WTC11 (cell line): ENCODE results near the gene GAL3ST3. TPM values are rescaled to one million over a fixed set of nuclear protein-coding genes. Genes with fewer than 3 reads are reported as not detected.
A peak's percentile ranks its signal among the peaks of the same experiment; 100 is the strongest.

Source experiments
- ATAC-seq: fragments of 200-7000 bp; cut with Tn5 transposase; 2 replicates; pipeline ENCODE4 v1.10.0; 2021; ENCODE audit warnings: mild to moderate bottlenecking, moderate library complexity
- CTCF ChIA-PET: fragments of 300-600 bp; sonication (Branson Sonifier 250); formaldehyde crosslinking; loops from one replicate; lab custom pipeline; 2021; ENCODE audit warnings: antibody characterized with exemption; lab: Charles Lee
- POLR2A ChIA-PET: fragments of 350-600 bp; sonication (Branson Sonifier 250); formaldehyde crosslinking; loops from one replicate; lab custom pipeline; 2021; ENCODE audit warnings: antibody characterized with exemption; lab: Charles Lee
- DNase-seq: peaks from one replicate; pipeline ENCODE4 v3.0.0; 2021; ENCODE audit warnings: low spot score
- H3K27ac Mint-ChIP-seq: 2 replicates; pipeline ENCODE4 v1.8.0; 2021; ENCODE audit warnings: mixed read lengths
- H3K27me3 Mint-ChIP-seq: 2 replicates; pipeline ENCODE4 v1.8.0; 2021; ENCODE audit warnings: low read depth, mild to moderate bottlenecking, moderate library complexity, mixed read lengths
- H3K36me3 Mint-ChIP-seq: 2 replicates; pipeline ENCODE4 v1.8.0; 2021; ENCODE audit warnings: mixed read lengths
- H3K4me1 Mint-ChIP-seq: 2 replicates; pipeline ENCODE4 v1.8.0; 2022; ENCODE audit warnings: mixed read lengths
- H3K4me3 Mint-ChIP-seq: 2 replicates; pipeline ENCODE4 v1.8.0; 2021; ENCODE audit warnings: mild to moderate bottlenecking, moderate library complexity, mixed read lengths
- H3K9me3 Mint-ChIP-seq: 2 replicates; pipeline ENCODE4 v1.8.0; 2021; ENCODE audit warnings: mixed read lengths
- CBFB ChIP-seq: sonication (generic); formaldehyde crosslinking; IDR thresholded peaks from 2 replicates; pipeline ENCODE4 v1.8.1; 2022; ENCODE audit warnings: mild to moderate bottlenecking, low read depth, missing genetic modification reagents
- FOXP1 ChIP-seq: sonication (generic); formaldehyde crosslinking; IDR thresholded peaks from 2 replicates; pipeline ENCODE4 v1.8.0; 2022; ENCODE audit warnings: missing genetic modification reagents, mild to moderate bottlenecking, moderate library complexity, borderline replicate concordance
- KAT7 ChIP-seq: sonication (generic); formaldehyde crosslinking; IDR thresholded peaks from 2 replicates; pipeline ENCODE4 v1.8.1; 2023; ENCODE audit warnings: missing genetic modification reagents, mild to moderate bottlenecking, borderline replicate concordance
- MYBL2 ChIP-seq: sonication (generic); formaldehyde crosslinking; IDR thresholded peaks from 2 replicates; pipeline ENCODE4 v1.8.1; 2023; ENCODE audit warnings: mild to moderate bottlenecking, moderate library complexity, missing genetic modification reagents
- NR3C1 ChIP-seq: sonication (generic); formaldehyde crosslinking; conservative IDR thresholded peaks from 2 replicates; pipeline ENCODE4 v1.8.1; 2023; ENCODE audit warnings: low read depth, mild to moderate bottlenecking, missing genetic modification reagents
- PRRX2 ChIP-seq: fragments of 250-450 bp; sonication (Bioruptor Pico); IDR thresholded peaks from 2 replicates; pipeline ENCODE4 v1.8.0; 2021; ENCODE audit warnings: mild to moderate bottlenecking
- SMAD3 ChIP-seq: sonication (generic); formaldehyde crosslinking; IDR thresholded peaks from 2 replicates; pipeline ENCODE4 v1.8.0; 2022; ENCODE audit warnings: missing genetic modification reagents, mild to moderate bottlenecking, borderline replicate concordance
- TCF7 ChIP-seq: sonication (generic); formaldehyde crosslinking; IDR thresholded peaks from 2 replicates; pipeline ENCODE4 v1.8.0; 2022; ENCODE audit warnings: mild to moderate bottlenecking, low read depth, missing genetic modification reagents, moderate library complexity
- TEAD1 ChIP-seq: sonication (generic); formaldehyde crosslinking; IDR thresholded peaks from 2 replicates; pipeline ENCODE4 v1.8.0; 2022; ENCODE audit warnings: mild to moderate bottlenecking, missing genetic modification reagents
- TP53 ChIP-seq: sonication (generic); formaldehyde crosslinking; IDR thresholded peaks from 2 replicates; pipeline ENCODE4 v1.8.1; 2023; ENCODE audit warnings: mild to moderate bottlenecking, missing genetic modification reagents
- ZNF121 ChIP-seq: sonication (generic); formaldehyde crosslinking; IDR thresholded peaks from 2 replicates; pipeline ENCODE4 v1.8.0; 2023; ENCODE audit warnings: missing genetic modification reagents
- ZNF317 ChIP-seq: sonication (generic); formaldehyde crosslinking; IDR thresholded peaks from 2 replicates; pipeline ENCODE4 v1.8.1; 2023; ENCODE audit warnings: low read depth, mild to moderate bottlenecking, moderate library complexity, missing genetic modification reagents, borderline replicate concordance
- ZNF416 ChIP-seq: fragments of 250-450 bp; sonication (Bioruptor Pico); IDR thresholded peaks from 2 replicates; pipeline ENCODE4 v1.9.0; 2021; ENCODE audit warnings: mild to moderate bottlenecking, inconsistent platforms
- ZNF671 ChIP-seq: fragments of 250-450 bp; sonication (Bioruptor Pico); IDR thresholded peaks from 2 replicates; pipeline ENCODE4 v1.8.0; 2021; ENCODE audit warnings: mild to moderate bottlenecking
- total RNA-seq: library from RNA; stranded (reverse); gene quantifications from 3 replicates; pipeline ENCODE4 v1.2.3, GENCODE V29; 2021
- TF ChIP-seq, protein P1 (sequence below): fragments of 250-450 bp; sonication (Bioruptor Pico); IDR thresholded peaks from 2 replicates; pipeline ENCODE4 v1.9.0; 2021; ENCODE audit warnings: mild to moderate bottlenecking, borderline replicate concordance
- TF ChIP-seq, protein P2 (sequence below): fragments of 250-450 bp; sonication (Bioruptor Pico); IDR thresholded peaks from 2 replicates; pipeline ENCODE4 v2.1.2; 2022; ENCODE audit warnings: mild to moderate bottlenecking, moderate library complexity
- TF ChIP-seq, protein P3 (sequence below): sonication (generic); formaldehyde crosslinking; IDR thresholded peaks from 2 replicates; pipeline ENCODE4 v1.8.0; 2022; ENCODE audit warnings: mild to moderate bottlenecking, missing genetic modification reagents

GAL3ST3 gene
- total RNA-seq, 1 experiment from 2014 or later = 21.3 TPM

DNA sequence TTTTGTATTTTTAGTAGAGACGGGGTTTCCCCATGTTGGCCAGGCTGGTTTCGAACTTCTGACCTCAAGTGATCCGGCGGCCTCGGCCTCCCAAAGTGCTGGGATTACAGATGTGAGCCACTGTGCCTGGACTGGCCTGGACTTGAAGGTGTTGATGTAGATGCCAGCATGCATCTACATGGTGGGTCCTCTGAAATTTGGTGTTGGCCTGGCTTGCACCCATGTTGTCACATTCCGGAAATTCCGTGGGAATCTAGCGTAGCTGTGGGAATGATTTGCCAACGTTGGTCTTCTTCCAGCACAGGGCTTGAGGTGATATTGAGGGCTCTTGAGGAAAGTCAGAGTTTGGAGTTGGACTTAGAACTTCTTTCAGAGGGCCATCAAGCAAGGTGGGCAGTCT, 27.6 kb upstream of the GAL3ST3 start (continued):
- TF ChIP-seq, protein P1, sequence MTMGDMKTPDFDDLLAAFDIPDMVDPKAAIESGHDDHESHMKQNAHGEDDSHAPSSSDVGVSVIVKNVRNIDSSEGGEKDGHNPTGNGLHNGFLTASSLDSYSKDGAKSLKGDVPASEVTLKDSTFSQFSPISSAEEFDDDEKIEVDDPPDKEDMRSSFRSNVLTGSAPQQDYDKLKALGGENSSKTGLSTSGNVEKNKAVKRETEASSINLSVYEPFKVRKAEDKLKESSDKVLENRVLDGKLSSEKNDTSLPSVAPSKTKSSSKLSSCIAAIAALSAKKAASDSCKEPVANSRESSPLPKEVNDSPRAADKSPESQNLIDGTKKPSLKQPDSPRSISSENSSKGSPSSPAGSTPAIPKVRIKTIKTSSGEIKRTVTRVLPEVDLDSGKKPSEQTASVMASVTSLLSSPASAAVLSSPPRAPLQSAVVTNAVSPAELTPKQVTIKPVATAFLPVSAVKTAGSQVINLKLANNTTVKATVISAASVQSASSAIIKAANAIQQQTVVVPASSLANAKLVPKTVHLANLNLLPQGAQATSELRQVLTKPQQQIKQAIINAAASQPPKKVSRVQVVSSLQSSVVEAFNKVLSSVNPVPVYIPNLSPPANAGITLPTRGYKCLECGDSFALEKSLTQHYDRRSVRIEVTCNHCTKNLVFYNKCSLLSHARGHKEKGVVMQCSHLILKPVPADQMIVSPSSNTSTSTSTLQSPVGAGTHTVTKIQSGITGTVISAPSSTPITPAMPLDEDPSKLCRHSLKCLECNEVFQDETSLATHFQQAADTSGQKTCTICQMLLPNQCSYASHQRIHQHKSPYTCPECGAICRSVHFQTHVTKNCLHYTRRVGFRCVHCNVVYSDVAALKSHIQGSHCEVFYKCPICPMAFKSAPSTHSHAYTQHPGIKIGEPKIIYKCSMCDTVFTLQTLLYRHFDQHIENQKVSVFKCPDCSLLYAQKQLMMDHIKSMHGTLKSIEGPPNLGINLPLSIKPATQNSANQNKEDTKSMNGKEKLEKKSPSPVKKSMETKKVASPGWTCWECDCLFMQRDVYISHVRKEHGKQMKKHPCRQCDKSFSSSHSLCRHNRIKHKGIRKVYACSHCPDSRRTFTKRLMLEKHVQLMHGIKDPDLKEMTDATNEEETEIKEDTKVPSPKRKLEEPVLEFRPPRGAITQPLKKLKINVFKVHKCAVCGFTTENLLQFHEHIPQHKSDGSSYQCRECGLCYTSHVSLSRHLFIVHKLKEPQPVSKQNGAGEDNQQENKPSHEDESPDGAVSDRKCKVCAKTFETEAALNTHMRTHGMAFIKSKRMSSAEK (CRISPR knock-in tag) = no peak
- TF ChIP-seq ZNF416 (CRISPR knock-in tag) (no peak), TEAD1 (CRISPR knock-in tag) (no peak), CBFB (CRISPR knock-in tag) (no peak), MYBL2 (no peak)
- TF ChIP-seq, protein P2, sequence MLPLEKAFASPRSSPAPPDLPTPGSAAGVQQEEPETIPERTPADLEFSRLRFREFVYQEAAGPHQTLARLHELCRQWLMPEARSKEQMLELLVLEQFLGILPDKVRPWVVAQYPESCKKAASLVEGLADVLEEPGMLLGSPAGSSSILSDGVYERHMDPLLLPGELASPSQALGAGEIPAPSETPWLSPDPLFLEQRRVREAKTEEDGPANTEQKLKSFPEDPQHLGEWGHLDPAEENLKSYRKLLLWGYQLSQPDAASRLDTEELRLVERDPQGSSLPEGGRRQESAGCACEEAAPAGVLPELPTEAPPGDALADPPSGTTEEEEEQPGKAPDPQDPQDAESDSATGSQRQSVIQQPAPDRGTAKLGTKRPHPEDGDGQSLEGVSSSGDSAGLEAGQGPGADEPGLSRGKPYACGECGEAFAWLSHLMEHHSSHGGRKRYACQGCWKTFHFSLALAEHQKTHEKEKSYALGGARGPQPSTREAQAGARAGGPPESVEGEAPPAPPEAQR (CRISPR knock-in tag) = no peak
- TF ChIP-seq, all 79 proteins: peak for 0

DNA sequence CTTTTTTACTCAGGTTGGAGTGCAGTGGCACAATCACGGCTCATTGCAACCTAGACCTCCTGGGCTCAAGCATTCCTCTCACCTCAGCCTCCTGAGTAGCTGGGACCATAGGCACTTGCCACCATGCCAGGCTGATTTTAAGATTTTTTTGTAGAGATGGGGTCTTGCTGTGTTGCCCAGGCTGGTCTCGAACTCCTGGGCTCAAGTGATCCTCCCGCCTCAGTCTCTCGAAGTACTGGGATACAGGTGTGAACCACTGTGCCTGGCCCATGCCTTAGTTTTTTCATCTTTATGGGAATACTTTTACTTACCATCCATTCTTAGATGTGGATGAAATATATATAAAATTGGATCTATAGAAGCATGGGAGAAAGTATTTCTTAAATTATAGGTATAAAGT, 26.3 kb upstream of the GAL3ST3 start:
- Mint-ChIP-seq H3K36me3 (peaks cover 9% of the 10 kb centered on the region), H3K27ac (no peak overlapping the region), H3K27me3 (no peaks in the 10 kb centered on the region), H3K4me1 (peaks cover 15% of the 10 kb centered on the region), H3K4me3 (no peak overlapping the region), H3K9me3 (no peaks in the 10 kb centered on the region)
- ChIA-PET POLR2A (interaction anchor here (0.7 kb wide), 1 partner anchor 12 kb away, joined by 4 read pairs; no protein-coding TSS in a partner anchor), CTCF (interaction anchor here (0.7 to 1.4 kb wide), 2 partner anchors 8 to 237 kb away, joined by 3 to 5 read pairs; no protein-coding TSS in a partner anchor)
- ATAC-seq = no peak
- TF ChIP-seq SMAD3 (CRISPR knock-in tag) (no peak), TCF7 (CRISPR knock-in tag) (no peak), ZNF121 (0 out of 2 replicates have a peak, but pooled peaks have one; percentile 19)
- no peak for DNase-seq

DNA sequence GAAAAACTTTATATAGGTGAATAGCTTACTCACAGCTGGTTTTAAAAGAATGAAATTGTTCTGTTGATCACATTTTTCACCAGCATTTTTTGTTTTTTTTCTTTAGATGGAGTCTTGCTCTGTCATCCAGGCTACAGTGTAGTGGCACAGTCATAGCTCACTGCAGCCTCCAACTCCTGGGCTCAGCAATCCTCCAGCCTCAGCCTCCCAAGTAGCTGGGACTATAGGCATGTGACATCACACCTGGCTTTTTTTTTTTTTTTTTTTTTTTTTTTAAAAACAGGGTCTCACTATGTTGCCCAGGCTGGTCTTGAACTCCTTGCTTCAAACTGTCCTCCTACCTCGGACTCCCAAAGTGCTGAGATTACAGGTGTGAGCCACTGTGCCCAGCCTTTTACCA, 24.7 kb upstream of the GAL3ST3 start:
- TF ChIP-seq PRRX2 (CRISPR knock-in tag) (no peak), FOXP1 (CRISPR knock-in tag) (no peak), TP53 (CRISPR knock-in tag) (no peak), KAT7 (no peak), ZNF671 (no peak), NR3C1 (CRISPR knock-in tag) (no peak), ZNF317 (CRISPR knock-in tag) (no peak)
- TF ChIP-seq, protein P3, sequence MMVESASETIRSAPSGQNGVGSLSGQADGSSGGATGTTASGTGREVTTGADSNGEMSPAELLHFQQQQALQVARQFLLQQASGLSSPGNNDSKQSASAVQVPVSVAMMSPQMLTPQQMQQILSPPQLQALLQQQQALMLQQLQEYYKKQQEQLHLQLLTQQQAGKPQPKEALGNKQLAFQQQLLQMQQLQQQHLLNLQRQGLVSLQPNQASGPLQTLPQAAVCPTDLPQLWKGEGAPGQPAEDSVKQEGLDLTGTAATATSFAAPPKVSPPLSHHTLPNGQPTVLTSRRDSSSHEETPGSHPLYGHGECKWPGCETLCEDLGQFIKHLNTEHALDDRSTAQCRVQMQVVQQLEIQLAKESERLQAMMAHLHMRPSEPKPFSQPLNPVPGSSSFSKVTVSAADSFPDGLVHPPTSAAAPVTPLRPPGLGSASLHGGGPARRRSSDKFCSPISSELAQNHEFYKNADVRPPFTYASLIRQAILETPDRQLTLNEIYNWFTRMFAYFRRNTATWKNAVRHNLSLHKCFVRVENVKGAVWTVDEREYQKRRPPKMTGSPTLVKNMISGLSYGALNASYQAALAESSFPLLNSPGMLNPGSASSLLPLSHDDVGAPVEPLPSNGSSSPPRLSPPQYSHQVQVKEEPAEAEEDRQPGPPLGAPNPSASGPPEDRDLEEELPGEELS (CRISPR knock-in tag) = no peak
- Mint-ChIP-seq H3K9me3 (no peaks in the 10 kb centered on the region), H3K4me1 (peaks cover 23% of the 10 kb centered on the region), H3K4me3 (no peak overlapping the region), H3K36me3 (peaks cover 13% of the 10 kb centered on the region), H3K27ac (no peak overlapping the region), H3K27me3 (no peaks in the 10 kb centered on the region)
- POLR2A ChIA-PET = no interaction called here
- CTCF ChIA-PET = interaction anchor here (0.7 to 1.8 kb wide), 2 partner anchors 28 to 1773 kb away, joined by 3 to 5 read pairs; no protein-coding TSS in a partner anchor
- ATAC-seq (no peak), DNase-seq (no peak)
